Skeletal muscle tissue (tissue), 4 donors: ENCODE measurements around the gene BNC2. TPM values are rescaled to one million over a fixed set of nuclear protein-coding genes. Genes with fewer than 3 reads are reported as not detected.
"Not testable (repeated sequence)": the region's sequence is repeated elsewhere in the genome, so short reads cannot be mapped to it uniquely, and the experiment has no call there.

Experiments used
- H3K27ac ChIP-seq: one replicate; pipeline ENCODE4 v1.7.0; 2013; ENCODE audit warnings: mild to moderate bottlenecking, low read depth, low read length, inconsistent platforms
- H3K27me3 ChIP-seq, 3 donors: one replicate each; pipeline ENCODE4 v1.7.0; 2013; ENCODE audit warnings: low read length in 3 of 3; ENCODE audit not compliant: control insufficient read depth in 3 of 3, insufficient read depth in 3 of 3
- H3K36me3 ChIP-seq, 3 donors: one replicate each; pipeline ENCODE4 v1.7.0; 2013; ENCODE audit warnings: low read length in 3 of 3; ENCODE audit not compliant: control insufficient read depth in 3 of 3, insufficient read depth in 3 of 3
- H3K4me1 ChIP-seq, 3 donors: one replicate each; pipeline ENCODE4 v1.7.0; 2013; ENCODE audit warnings: low read length in 3 of 3, mild to moderate bottlenecking in 3 of 3; ENCODE audit not compliant: control insufficient read depth in 3 of 3, insufficient read depth in 3 of 3
- H3K4me3 ChIP-seq, 3 donors: one replicate each; pipeline ENCODE4 v1.7.0; 2013; ENCODE audit warnings: low read length in 3 of 3
- H3K9ac ChIP-seq, 3 donors: one replicate each; pipeline ENCODE4 v1.7.0; 2013; ENCODE audit warnings: low read length in 3 of 3, mild to moderate bottlenecking in 3 of 3, moderate library complexity in 2 of 3, low read depth in 1 of 3
- H3K9me3 ChIP-seq, 3 donors: one replicate each; pipeline ENCODE4 v1.7.0; 2013; ENCODE audit warnings: low read length in 3 of 3; ENCODE audit not compliant: control insufficient read depth in 3 of 3
- total RNA-seq: library from RNA; depleted of rRNA; stranded (reverse); fragments of >200 nt; gene quantifications from one replicate; pipeline ENCODE4 v1.2.3, GENCODE V29; 2014
- donor health status: Osteomylitis.

Gene BNC2, protein sequence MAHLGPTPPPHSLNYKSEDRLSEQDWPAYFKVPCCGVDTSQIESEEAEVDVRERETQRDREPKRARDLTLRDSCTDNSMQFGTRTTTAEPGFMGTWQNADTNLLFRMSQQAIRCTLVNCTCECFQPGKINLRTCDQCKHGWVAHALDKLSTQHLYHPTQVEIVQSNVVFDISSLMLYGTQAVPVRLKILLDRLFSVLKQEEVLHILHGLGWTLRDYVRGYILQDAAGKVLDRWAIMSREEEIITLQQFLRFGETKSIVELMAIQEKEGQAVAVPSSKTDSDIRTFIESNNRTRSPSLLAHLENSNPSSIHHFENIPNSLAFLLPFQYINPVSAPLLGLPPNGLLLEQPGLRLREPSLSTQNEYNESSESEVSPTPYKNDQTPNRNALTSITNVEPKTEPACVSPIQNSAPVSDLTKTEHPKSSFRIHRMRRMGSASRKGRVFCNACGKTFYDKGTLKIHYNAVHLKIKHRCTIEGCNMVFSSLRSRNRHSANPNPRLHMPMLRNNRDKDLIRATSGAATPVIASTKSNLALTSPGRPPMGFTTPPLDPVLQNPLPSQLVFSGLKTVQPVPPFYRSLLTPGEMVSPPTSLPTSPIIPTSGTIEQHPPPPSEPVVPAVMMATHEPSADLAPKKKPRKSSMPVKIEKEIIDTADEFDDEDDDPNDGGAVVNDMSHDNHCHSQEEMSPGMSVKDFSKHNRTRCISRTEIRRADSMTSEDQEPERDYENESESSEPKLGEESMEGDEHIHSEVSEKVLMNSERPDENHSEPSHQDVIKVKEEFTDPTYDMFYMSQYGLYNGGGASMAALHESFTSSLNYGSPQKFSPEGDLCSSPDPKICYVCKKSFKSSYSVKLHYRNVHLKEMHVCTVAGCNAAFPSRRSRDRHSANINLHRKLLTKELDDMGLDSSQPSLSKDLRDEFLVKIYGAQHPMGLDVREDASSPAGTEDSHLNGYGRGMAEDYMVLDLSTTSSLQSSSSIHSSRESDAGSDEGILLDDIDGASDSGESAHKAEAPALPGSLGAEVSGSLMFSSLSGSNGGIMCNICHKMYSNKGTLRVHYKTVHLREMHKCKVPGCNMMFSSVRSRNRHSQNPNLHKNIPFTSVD
- total RNA-seq: 10.4 TPM

DNA sequence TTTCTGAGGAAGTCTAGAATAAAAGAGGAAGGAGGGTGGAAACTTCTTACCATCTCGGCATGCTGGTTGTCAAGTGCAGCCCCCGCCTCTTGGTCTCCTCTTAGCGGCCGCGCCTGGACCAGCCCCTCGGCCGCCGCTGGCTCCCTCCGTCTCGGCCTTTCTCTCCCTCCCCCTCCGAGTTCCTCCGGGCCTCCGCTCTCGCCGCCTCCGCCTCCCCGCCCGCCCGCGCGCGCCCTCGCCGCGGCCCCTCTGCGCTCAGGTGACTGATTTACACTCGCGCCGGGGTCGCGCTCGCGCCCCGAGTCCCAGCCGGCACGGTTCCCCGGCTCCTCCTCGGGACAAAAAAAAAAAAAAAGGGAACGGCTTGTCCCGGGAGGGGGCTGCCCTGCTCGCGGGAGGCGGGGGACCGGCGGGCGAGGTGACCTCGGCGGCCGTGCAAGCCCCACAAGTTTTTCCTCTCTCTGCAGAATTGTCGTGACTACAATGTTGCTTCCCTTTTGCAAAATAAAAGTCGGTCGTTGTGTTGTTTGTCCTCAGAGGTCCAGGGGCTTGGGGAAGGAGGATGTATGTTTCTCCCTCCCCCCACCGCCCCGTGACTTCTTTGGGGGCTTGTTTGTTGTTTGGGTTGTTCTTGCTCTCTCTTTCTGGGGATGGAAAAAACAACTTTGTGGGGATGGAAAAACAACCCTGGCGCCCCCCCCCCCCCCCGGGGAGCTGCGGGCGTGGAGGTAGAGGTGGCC is at the start of gene BNC2:
BNC2 (minus strand) TSS at position 75 of the 740 bp plus-strand sequence; CDS start at position 53, 22 bp downstream.
- H3K36me3 ChIP-seq: no peaks in the 10 kb centered on the region
- peak within 1 kb of the TSS; percentile 65 to 79 (median 68) for H3K9ac ChIP-seq
- no peaks in the 10 kb centered on the region for H3K9me3 ChIP-seq
- peak within 1 kb of the TSS; percentile 64 for H3K27ac ChIP-seq
- peaks cover 0 to 8% (median 3%) of the 10 kb centered on the region in 3 donors for H3K4me1 ChIP-seq
- peaks cover 0 to 7% (median 2%) of the 10 kb centered on the region in 3 donors for H3K27me3 ChIP-seq
- peak within 1 kb of the TSS; percentile 66 to 77 (median 75) for H3K4me3 ChIP-seq

DNA sequence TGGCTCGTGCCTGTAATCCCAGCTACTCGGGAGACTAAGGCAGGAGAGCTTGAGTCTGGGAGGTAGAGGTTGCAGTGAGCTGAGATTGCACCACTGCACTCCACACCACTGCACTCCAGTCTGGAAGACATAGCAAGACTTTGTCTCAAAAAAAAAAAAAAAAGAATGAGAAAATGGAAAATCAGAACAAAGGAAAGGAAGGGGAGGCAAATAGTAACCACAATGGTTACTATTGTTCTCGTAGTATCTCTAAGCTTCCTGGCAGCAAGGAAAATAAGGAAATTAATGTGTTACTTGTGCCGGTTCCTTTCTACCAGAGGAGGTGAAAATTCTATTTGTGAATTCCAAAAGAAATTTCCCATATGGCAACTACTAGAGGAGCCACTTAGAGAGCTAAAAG is 48.5 kb upstream of the BNC2 start:
- no peak overlapping the region for H3K4me3 ChIP-seq
- no peak overlapping the region for H3K9ac ChIP-seq
- H3K27ac ChIP-seq: no peak overlapping the region
- H3K9me3 ChIP-seq: no peaks in the 10 kb centered on the region
- H3K4me1 ChIP-seq: peaks cover 0 to 3% (median 2%) of the 10 kb centered on the region in 3 donors
- no peaks in the 10 kb centered on the region for H3K36me3 ChIP-seq
- no peaks in the 10 kb centered on the region for H3K27me3 ChIP-seq

DNA sequence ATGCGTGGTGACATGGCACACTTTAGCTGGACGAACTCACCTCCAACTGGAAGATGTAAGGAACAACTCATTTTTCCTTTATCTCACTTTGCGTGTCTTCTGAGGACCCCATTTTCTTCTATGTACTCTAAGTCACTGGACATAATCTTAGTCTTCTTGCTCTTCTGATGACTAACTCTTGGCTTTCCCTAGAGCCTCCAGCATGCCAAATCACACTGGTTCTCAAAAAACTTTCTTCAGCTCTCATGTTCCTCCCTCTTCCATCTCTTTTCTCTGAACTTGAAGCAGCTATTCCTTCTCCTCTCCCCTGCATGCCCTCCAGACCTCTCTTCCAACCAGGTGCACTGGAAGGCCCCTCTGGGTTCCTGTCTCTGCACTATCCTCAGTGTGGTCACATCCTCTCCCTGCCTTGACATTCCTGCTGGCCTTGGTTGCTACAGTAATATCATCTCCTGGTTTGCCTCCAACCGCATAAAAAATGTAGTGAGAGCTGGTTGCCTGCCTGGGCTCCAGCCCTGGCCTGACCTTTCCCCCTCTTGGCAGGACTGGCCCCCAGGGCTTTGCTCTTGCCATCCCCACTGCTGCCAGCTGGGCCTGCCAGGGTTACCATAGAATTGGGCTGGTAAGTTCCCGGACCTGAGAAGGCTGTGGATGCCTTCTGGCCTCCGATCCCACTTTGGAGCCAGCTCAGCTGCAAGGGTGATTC is 44.8 kb upstream of the BNC2 start:
- Histone ChIP-seq H3K9ac (no peak overlapping the region), H3K36me3 (no peaks in the 10 kb centered on the region), H3K4me3 (no peak overlapping the region), H3K27ac (no peak overlapping the region), H3K9me3 (no peaks in the 10 kb centered on the region), H3K4me1 (peaks cover 0 to 3% (median 2%) of the 10 kb centered on the region in 3 donors), H3K27me3 (no peaks in the 10 kb centered on the region)

DNA sequence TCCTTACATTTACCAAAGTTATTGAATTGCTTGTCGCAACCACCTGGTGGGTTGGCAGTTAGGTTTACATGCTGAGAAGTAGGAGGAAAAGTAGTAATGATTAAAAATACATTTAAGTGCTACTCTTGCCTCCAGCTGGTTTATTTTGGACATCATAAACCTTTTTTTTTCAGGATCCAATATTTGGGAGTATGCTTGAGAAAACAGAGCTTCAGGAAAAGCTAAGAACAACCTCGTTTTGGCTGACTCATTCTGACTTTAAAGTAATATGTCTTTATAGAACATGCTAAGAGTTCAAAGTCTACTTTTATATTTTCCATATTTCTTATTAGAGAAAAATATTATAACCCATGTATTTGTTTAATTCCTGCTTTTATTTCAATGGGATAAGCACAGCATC is 41.7 kb upstream of the BNC2 start:
- Histone ChIP-seq H3K4me1 (peaks cover 0 to 3% (median 2%) of the 10 kb centered on the region in 3 donors), H3K4me3 (no peak overlapping the region), H3K9me3 (no peaks in the 10 kb centered on the region), H3K9ac (no peak overlapping the region), H3K27me3 (no peaks in the 10 kb centered on the region), H3K36me3 (no peaks in the 10 kb centered on the region), H3K27ac (no peak overlapping the region)

DNA sequence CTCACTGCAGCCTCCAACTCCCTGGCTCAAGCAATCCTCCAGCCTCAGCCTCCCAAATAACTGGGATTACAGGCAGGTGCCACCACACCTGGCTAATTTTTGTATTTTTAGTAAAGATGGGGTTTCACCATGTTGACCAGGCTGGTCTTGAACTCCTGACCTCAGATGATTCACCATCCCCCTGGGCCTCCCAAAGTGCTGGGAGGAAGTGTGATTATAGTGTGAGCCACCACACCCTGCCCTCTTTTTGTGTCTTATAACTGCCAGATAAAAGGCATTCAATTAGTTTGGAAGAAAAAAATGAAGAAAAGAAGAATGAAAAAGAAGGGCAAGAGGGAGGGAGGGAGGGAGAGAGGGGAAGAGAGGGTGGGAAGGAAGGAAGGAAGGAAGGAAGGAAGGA is 37.7 kb upstream of the BNC2 start:
- not testable (repeated sequence) for H3K27ac ChIP-seq, H3K36me3 ChIP-seq, H3K4me3 ChIP-seq, H3K27me3 ChIP-seq, H3K9me3 ChIP-seq, H3K4me1 ChIP-seq, H3K9ac ChIP-seq

DNA sequence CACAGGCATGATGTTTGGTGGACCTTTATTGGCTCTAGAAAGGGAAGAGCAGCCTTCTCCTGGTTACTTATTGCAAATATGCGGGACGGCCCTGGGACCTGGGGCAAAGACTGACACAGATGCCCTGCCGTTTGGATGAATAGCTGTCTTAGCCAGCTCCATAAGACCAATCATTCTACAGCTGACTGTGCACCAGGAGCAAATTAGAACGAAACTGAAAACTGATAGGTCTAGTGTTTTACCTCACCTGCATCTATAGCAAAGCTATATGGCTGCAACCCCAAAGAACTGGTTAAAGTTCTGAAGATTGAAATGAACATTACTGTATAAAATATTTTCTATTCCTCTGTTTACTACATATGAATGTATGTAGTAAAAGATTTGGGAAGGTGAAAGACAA is 34.2 kb upstream of the BNC2 start:
- no peak overlapping the region for H3K27ac ChIP-seq

DNA sequence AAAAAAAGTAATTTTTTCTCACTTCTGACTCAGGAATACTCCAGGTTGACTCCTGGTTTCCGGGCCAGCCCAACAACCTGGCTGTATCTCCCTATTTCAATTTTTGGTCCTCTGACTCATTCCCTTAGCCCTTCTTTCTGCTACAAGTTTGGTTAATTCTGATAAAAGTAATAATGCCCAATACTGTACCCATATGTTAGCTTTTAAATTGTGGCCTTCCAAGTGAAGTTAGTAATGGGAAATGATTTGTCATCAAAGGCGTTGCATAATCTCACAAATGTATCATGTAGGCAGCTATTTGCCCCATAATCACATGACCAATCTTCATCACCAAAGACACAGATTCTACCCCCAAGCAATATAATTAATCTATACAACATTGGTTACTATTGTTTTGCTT is 31.1 kb upstream of the BNC2 start:
- Histone ChIP-seq H3K27ac (no peak overlapping the region), H3K4me1 (no peaks in the 10 kb centered on the region), H3K4me3 (no peak overlapping the region), H3K27me3 (no peaks in the 10 kb centered on the region), H3K9me3 (no peaks in the 10 kb centered on the region), H3K36me3 (no peaks in the 10 kb centered on the region), H3K9ac (no peak overlapping the region)

More for the DNA sequence above, 34.2 kb upstream of the BNC2 start:
- Histone ChIP-seq H3K27me3 (no peaks in the 10 kb centered on the region), H3K36me3 (no peaks in the 10 kb centered on the region), H3K4me3 (no peak overlapping the region), H3K4me1 (no peaks in the 10 kb centered on the region), H3K9ac (no peak overlapping the region), H3K9me3 (no peaks in the 10 kb centered on the region)

DNA sequence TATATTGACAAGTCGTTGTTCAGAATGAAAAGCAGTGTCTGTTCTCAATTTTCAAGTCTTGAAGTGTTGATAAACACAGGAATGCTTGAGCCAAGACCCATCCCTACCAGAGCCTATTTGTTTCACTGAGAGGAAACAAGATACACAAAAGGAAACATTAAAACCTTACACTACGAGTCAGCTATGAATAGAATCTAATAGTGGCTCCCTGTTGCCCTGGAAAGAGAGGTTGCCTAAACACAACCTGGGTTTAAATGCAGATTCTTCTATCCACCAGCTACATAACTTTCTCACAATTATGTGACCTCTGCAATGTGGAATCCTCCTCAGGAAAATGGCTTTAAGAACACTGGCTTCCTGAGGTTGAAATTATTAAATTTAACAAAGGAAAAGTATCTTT is 29.1 kb upstream of the BNC2 start:
- H3K27me3 ChIP-seq: no peaks in the 10 kb centered on the region
- no peaks in the 10 kb centered on the region for H3K9me3 ChIP-seq
- no peaks in the 10 kb centered on the region for H3K4me1 ChIP-seq
- H3K27ac ChIP-seq: no peak overlapping the region
- no peak overlapping the region for H3K4me3 ChIP-seq
- H3K36me3 ChIP-seq: no peaks in the 10 kb centered on the region
- H3K9ac ChIP-seq: no peak overlapping the region

DNA sequence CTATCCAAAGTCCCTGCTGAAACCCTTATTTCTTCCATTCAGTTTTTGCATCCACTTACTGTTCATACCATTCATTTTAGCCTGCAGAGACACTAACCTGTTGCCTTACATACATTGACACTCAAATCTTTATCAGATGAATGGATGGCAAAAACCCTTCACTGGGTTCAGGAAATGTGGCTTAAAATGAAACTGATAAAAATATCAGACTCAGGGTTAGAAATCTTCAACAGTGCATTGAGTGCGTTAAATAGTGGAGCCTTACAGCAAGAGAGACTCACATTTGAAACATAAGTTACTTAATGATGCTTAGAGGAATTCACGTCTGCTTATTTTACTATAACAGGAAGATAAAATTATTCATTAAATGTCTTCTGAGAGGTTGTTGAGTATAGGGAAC is 28.0 kb upstream of the BNC2 start:
- no peak overlapping the region for H3K4me3 ChIP-seq
- no peak overlapping the region for H3K27ac ChIP-seq
- no peak overlapping the region for H3K9ac ChIP-seq
- no peaks in the 10 kb centered on the region for H3K36me3 ChIP-seq
- H3K4me1 ChIP-seq: no peaks in the 10 kb centered on the region
- H3K27me3 ChIP-seq: no peaks in the 10 kb centered on the region
- H3K9me3 ChIP-seq: no peaks in the 10 kb centered on the region
